ENCODE data around the gene GNB1. TPM values are rescaled to one million over a fixed set of nuclear protein-coding genes. Genes with fewer than 3 reads are reported as not detected.
A peak's percentile ranks its signal among the peaks of the same experiment; 100 is the strongest.

Gene GNB1
- total RNA-seq, 1 experiment from 2014 or later: 339 TPM

- TF ChIP-seq TEAD4 (CRISPR knock-in tag; IDR thresholded peaks at IDR 0.05) (no peak), ZNF671 (CRISPR knock-in tag; IDR thresholded peaks at IDR 0.05) (no peak), ZSCAN18 (CRISPR knock-in tag; IDR thresholded peaks at IDR 0.05) (no peak), ETV6 (CRISPR knock-in tag; IDR thresholded peaks at IDR 0.05) (no peak)
These were observed 1.9 kb upstream of the GNB1 start (continued) for GRCh38 chr1:1892763-1893120.

GRCh38 chr1:1892079-1892762 lies 1.3 kb upstream of the GNB1 start:
- TF ChIP-seq E2F5 (CRISPR knock-in tag; IDR thresholded peaks at IDR 0.05) (no peak), ZNF232 (CRISPR knock-in tag; IDR thresholded peaks at IDR 0.05) (no peak), TEAD4 (CRISPR knock-in tag; IDR thresholded peaks at IDR 0.05) (no peak), ZNF512 (CRISPR knock-in tag; IDR thresholded peaks at IDR 0.05; ENCODE audit: borderline replicate concordance) (no peak), ETV6 (CRISPR knock-in tag; IDR thresholded peaks at IDR 0.05) (no peak), NFATC4 (CRISPR knock-in tag; IDR thresholded peaks at IDR 0.05) (no peak), ZBTB21 (CRISPR knock-in tag; IDR thresholded peaks at IDR 0.05; ENCODE audit: borderline replicate concordance) (no peak), ZMAT4 (CRISPR knock-in tag; IDR thresholded peaks at IDR 0.05) (no peak), ERG (CRISPR knock-in tag; IDR thresholded peaks at IDR 0.05) (no peak), GTF2I (CRISPR knock-in tag; conservative IDR thresholded peaks at IDR 0.05) (no peak), ESRRA (CRISPR knock-in tag; IDR thresholded peaks at IDR 0.05; ENCODE audit: borderline replicate concordance) (no peak), E2F1 (CRISPR knock-in tag; IDR thresholded peaks at IDR 0.05) (no peak), ZNF416 (CRISPR knock-in tag; IDR thresholded peaks at IDR 0.05) (no peak), FOXP4 (CRISPR knock-in tag; IDR thresholded peaks at IDR 0.05) (no peak)
- H3K9me3 Mint-ChIP-seq: no peaks in the 10 kb centered on the region
- POLR2A ChIA-PET: interaction anchor here (0.5 to 1.0 kb wide), 4 partner anchors 10 to 1757 kb away, joined by 3 to 7 read pairs (median 4); partner anchors contain the start of genes TMEM52 and WRAP73

More at GRCh38 chr1:1892079-1892762, 1.3 kb upstream of the GNB1 start:
- CTCF ChIA-PET: interaction anchor here (1.0 to 2.0 kb wide), 3 partner anchors 14 to 154 kb away, joined by 6 to 13 read pairs (median 8); no protein-coding TSS in a partner anchor
- peaks cover 44% of the 10 kb centered on the region for H3K4me1 Mint-ChIP-seq
- H3K27ac Mint-ChIP-seq: peak overlapping the region; percentile 79; the same call in 1 of the 2 replicates
- no peaks in the 10 kb centered on the region; the same call in 1 of the 2 replicates for H3K27me3 Mint-ChIP-seq (ENCODE audit: low read depth)
- peak overlapping the region; percentile 77 for H3K4me3 Mint-ChIP-seq
- DNase-seq (ENCODE audit: low spot score) (no peak), ATAC-seq (no peak)
- H3K36me3 Mint-ChIP-seq: peaks cover under 1% of the 10 kb centered on the region; the same call in 1 of the 2 replicates

All from WTC11 (cell line).